K562 (cell line): ENCODE results near the gene FRRS1L. TPM values are rescaled to one million over a fixed set of nuclear protein-coding genes. Genes with fewer than 3 reads are reported as not detected.

ENCODE experiments used
- ATAC-seq: fragments of 200-7000 bp; cut with Tn5 transposase; 3 replicates; pipeline ENCODE4 v1.9.1; 2020; ENCODE audit warnings: moderate library complexity
- BruUV-seq: library from RNA; stranded (reverse); fragments of 400-500 nt; replicated peaks from 2 replicates; lab custom pipeline; 2021; lab: Mats Ljungman, UMichigan
- CTCF ChIA-PET: fragments of 300-600 bp; formaldehyde crosslinking; extraction: SDS; loops from one replicate; lab custom pipeline; 2021; ENCODE audit warnings: low intra/inter-chr PET ratio; lab: Yijun Ruan, JAX
- POLR2A ChIA-PET: fragments of 300-600, 350-650 bp; sonication (Branson Sonifier 250); formaldehyde crosslinking; extraction: SDS; loops from one replicate; lab custom pipeline; 2021; ENCODE audit warnings: antibody characterized with exemption, inconsistent platforms; lab: Yijun Ruan, JAX
- DNase-seq, 4 experiments: peaks; one replicate each; pipeline versions ENCODE4 v3.0.0 to v3.0.0-alpha.2; 2011 to 2018; ENCODE audit warnings: low spot score in 3 of 4, mixed read lengths in 3 of 4; ENCODE audit errors: extremely low read depth in 1 of 4
- FAIRE-seq: peaks from 2 replicates; lab custom pipeline; 2011; peaks lifted over from hg19 to GRCh38; lab: Jason Lieb, UNC
- H2AFZ ChIP-seq: 2 replicates; pipeline ENCODE4 v1.6.0; 2011; ENCODE audit warnings: low read depth, low read length, control low read depth, inconsistent platforms
- H3K27ac ChIP-seq: fragments of 200-600 bp; 3 replicates; pipeline ENCODE4 v1.8.0; 2011; ENCODE audit warnings: low read depth, mild to moderate bottlenecking, control low read depth, inconsistent platforms, low read length, moderate library complexity, mixed read lengths; ENCODE audit errors: extremely low read depth
- H3K27me3 ChIP-seq, 2 experiments: fragments of 300-600 bp in 1 of 2; 2 replicates in 1 of 2; 3 replicates in 1 of 2; pipeline versions ENCODE4 v1.6.0 to v1.8.0; 2011; ENCODE audit warnings: inconsistent platforms in 2 of 2, low read length in 2 of 2, mild to moderate bottlenecking in 1 of 2, mixed read lengths in 1 of 2, moderate library complexity in 1 of 2; ENCODE audit not compliant: control insufficient read depth in 2 of 2, insufficient read depth in 2 of 2
- H3K36me3 ChIP-seq: fragments of 300-600 bp; 3 replicates; pipeline ENCODE4 v1.8.0; 2011; ENCODE audit warnings: mild to moderate bottlenecking, low read length, inconsistent platforms; ENCODE audit not compliant: control insufficient read depth, insufficient read depth
- H3K4me1 ChIP-seq, 2 experiments: fragments of 200-600 bp in 1 of 2; replicated peaks in 1 of 2; 2 replicates in 1 of 2; 3 replicates in 1 of 2; pipeline versions ENCODE4 v1.5.1 to v1.8.0; 2011; ENCODE audit warnings: inconsistent platforms in 2 of 2, low read length in 2 of 2, mild to moderate bottlenecking in 1 of 2, mixed read lengths in 1 of 2, moderate library complexity in 1 of 2; ENCODE audit not compliant: control insufficient read depth in 2 of 2, insufficient read depth in 2 of 2
- H3K4me2 ChIP-seq: 2 replicates; pipeline ENCODE4 v1.6.1; 2011; ENCODE audit warnings: low read length, control low read depth, inconsistent platforms, mixed read lengths; ENCODE audit not compliant: insufficient read depth
- H3K4me3 ChIP-seq: fragments of 200-600 bp; sonication (generic), shearing (Covaris generic); 2 replicates; pipeline ENCODE4 v1.5.1; 2016; ENCODE audit warnings: control low read depth, inconsistent platforms
- H3K79me2 ChIP-seq: fragments of 200-600 bp; 3 replicates; pipeline ENCODE4 v1.8.0; 2011; ENCODE audit warnings: low read length, inconsistent platforms; ENCODE audit not compliant: control insufficient read depth, insufficient read depth
- H3K9ac ChIP-seq, 2 experiments: 2 replicates each; pipeline versions ENCODE4 v1.6.0 to v1.6.1; 2011; ENCODE audit warnings: low read depth in 2 of 2, low read length in 2 of 2, control low read depth in 1 of 2, inconsistent platforms in 1 of 2, mild to moderate bottlenecking in 1 of 2, mixed read lengths in 1 of 2; ENCODE audit not compliant: insufficient read depth in 1 of 2
- H3K9me1 ChIP-seq: one replicate; pipeline ENCODE4 v1.6.0; 2011; ENCODE audit warnings: inconsistent platforms, mild to moderate bottlenecking, low read length, moderate library complexity; ENCODE audit not compliant: control insufficient read depth, insufficient read depth
- H3K9me3 ChIP-seq: replicated peaks from 2 replicates; pipeline ENCODE4 v1.5.1; 2011; ENCODE audit warnings: low read depth, low read length, inconsistent platforms; ENCODE audit not compliant: control insufficient read depth, insufficient read depth
- H4K20me1 ChIP-seq: replicated peaks from 2 replicates; pipeline ENCODE4 v1.6.1; 2011; ENCODE audit warnings: low read length, inconsistent platforms, mixed read lengths; ENCODE audit not compliant: control insufficient read depth, insufficient read depth
- ARID1B ChIP-seq: fragments of 450-650 bp; IDR thresholded peaks from 2 replicates; pipeline ENCODE4 v1.6.1; 2016; ENCODE audit warnings: antibody characterized with exemption, mild to moderate bottlenecking, inconsistent platforms
- GABPA ChIP-seq: fragments of 200-800 bp; sonication (Bioruptor generic); conservative IDR thresholded peaks from 2 replicates; pipeline ENCODE4 v1.6.1; 2016; ENCODE audit warnings: low read depth, missing genetic modification characterization, missing compliant biosample characterization
- JUN ChIP-seq, 2 experiments: sonication (generic) in 1 of 2; formaldehyde crosslinking in 1 of 2; IDR thresholded peaks; 2 replicates each; pipeline versions ENCODE4 v1.6.1 to v1.8.0; 2012 to 2022; ENCODE audit warnings: borderline replicate concordance in 2 of 2, mild to moderate bottlenecking in 2 of 2, improper control_type of control experiment in 1 of 2, low read depth in 1 of 2, low read length in 1 of 2, missing genetic modification reagents in 1 of 2
- NR4A1 ChIP-seq, 2 experiments: fragments of 250-450 bp in 1 of 2; fragments of 450-650 bp in 1 of 2; sonication (Bioruptor Pico) in 1 of 2; IDR thresholded peaks; 2 replicates each; pipeline versions ENCODE4 v1.4.0 to v1.6.1; 2016 to 2020; ENCODE audit warnings: mild to moderate bottlenecking in 2 of 2, missing compliant biosample characterization in 1 of 2, missing genetic modification characterization in 1 of 2, moderate library complexity in 1 of 2
- OTX1 ChIP-seq: fragments of 450-650 bp; formaldehyde crosslinking; IDR thresholded peaks from 2 replicates; pipeline ENCODE4 v1.4.0; 2022; ENCODE audit warnings: mild to moderate bottlenecking
- SMARCA4 ChIP-seq: fragments of 450-650 bp; IDR thresholded peaks from 2 replicates; pipeline ENCODE4 v1.6.1; 2016
- TEAD4 ChIP-seq, 2 experiments: sonication (generic) in 1 of 2; formaldehyde crosslinking in 1 of 2; IDR thresholded peaks; 2 replicates each; pipeline versions ENCODE4 v1.6.1 to v1.8.0; 2012 to 2022; ENCODE audit warnings: borderline replicate concordance in 1 of 2, inconsistent platforms in 1 of 2, low read length in 1 of 2, mild to moderate bottlenecking in 1 of 2, missing genetic modification reagents in 1 of 2
- ZNF124 ChIP-seq: sonication (generic); formaldehyde crosslinking; IDR thresholded peaks from 2 replicates; pipeline ENCODE4 v1.8.1; 2022; ENCODE audit warnings: missing genetic modification reagents
- ZNF384 ChIP-seq: IDR thresholded peaks from 2 replicates; pipeline ENCODE4 v1.6.1; 2012; ENCODE audit warnings: low read depth, low read length, improper control_type of control experiment
- WGBS: fragments of 100-300 bp; shearing (Covaris generic); methylation state at CpG from one replicate; pipeline ENCODE4 v1.1.6; 2016; ENCODE audit warnings: low coverage, mixed read lengths; ENCODE audit not compliant: insufficient coverage; ENCODE audit errors: missing lambda C conversion rate; 5-methylcytosine and 5-hydroxymethylcytosine counted together
- in situ Hi-C: fragments of 300-500 bp; cut with MboI; formaldehyde crosslinking; loops from 4 replicates; pipeline ENCODE4 v1.15.0; 2018; ENCODE audit warnings: inconsistent platforms, mixed read lengths
- intact Hi-C: fragments of 100-400 bp; cut with micrococcal nuclease; formaldehyde crosslinking; loops from 2 replicates; pipeline ENCODE4 v1.14.2; 2022
- polyA plus RNA-seq, 8 experiments: library from polyadenylated mRNA; depleted of rRNA in 4 of 8; stranded (reverse) in 5 of 8; unstranded in 3 of 8; fragments of >200 nt; fragmentation: Nextera tagmentation in 2 of 8; fragmentation: Illumina TruSeq in 1 of 8; extraction: Ambion mirVana in 2 of 8; extraction: Trizol in 1 of 8; gene quantifications; 2 replicates each; pipeline versions ENCODE4 v1.2.1 to v1.2.3, GENCODE V29; 2011 to 2014; ENCODE audit warnings: inconsistent platforms in 1 of 8, missing spikeins in 1 of 8
- total RNA-seq, 7 experiments: library from RNA; depleted of rRNA in 6 of 7; stranded (reverse); fragments of >200 nt in 6 of 7; fragmentation: Illumina TruSeq in 2 of 7; extraction: Trizol in 2 of 7; gene quantifications; 2 replicates each; pipeline versions ENCODE4 v1.2.1 to v1.2.3, GENCODE V29; 2011 to 2021; ENCODE audit warnings: low replicate concordance in 1 of 7
- TF ChIP-seq, protein P1 (sequence below): fragments of 450-650 bp; formaldehyde crosslinking; IDR thresholded peaks from 2 replicates; pipeline ENCODE4 v1.4.0; 2022; ENCODE audit warnings: mild to moderate bottlenecking, moderate library complexity
- TF ChIP-seq, protein P2 (sequence below): sonication (generic); formaldehyde crosslinking; IDR thresholded peaks from 2 replicates; pipeline ENCODE4 v1.8.0; 2022; ENCODE audit warnings: mild to moderate bottlenecking, missing genetic modification reagents
- TF ChIP-seq, protein P3 (sequence below): sonication (generic); formaldehyde crosslinking; IDR thresholded peaks from 2 replicates; pipeline ENCODE4 v1.8.1; 2023; ENCODE audit warnings: mild to moderate bottlenecking, missing genetic modification reagents
- TF ChIP-seq, protein P4 (sequence below): fragments of 250-450 bp; sonication (Bioruptor Pico); IDR thresholded peaks from 2 replicates; pipeline ENCODE4 v1.5.0; 2021; ENCODE audit warnings: mild to moderate bottlenecking, moderate library complexity

The FRRS1L gene
- total and polyA plus RNA-seq, 9 of the 15 experiments (the other 6 are each of a cell fraction or from before 2014, with no cell fraction given), result under 0.01 to 0.04 (median 0.03) TPM; not detected in 5

DNA sequence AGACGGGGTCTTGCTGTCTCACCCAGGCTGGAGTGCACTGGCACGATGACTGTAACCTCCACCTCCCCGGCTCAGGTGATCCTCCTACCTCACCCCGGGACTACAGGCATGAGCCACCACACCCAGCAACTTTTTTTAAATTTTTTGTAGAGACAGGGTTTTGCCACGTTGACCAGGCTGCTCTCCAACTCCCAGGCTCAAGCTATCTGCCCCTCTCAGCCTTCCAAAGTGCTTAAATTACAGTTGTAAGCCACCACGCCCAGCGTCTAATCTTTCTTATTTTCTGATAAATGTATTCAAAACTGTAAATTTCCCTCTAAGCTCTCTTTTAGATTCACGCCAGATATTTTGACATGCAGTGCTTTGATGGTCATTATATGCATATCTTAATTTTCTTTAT is 10.3 kb downstream of the FRRS1L start (continued):
- TF ChIP-seq JUN (IDR thresholded peaks at IDR 0.05; ENCODE audit: borderline replicate concordance, low read depth, low read length), result no peak
- TF ChIP-seq JUN (CRISPR knock-in tag; IDR thresholded peaks at IDR 0.05; ENCODE audit: borderline replicate concordance), result no peak
- 0 out of 2 replicates have a peak, but pooled peaks have one; percentile 32 for TF ChIP-seq SMARCA4
- 0 out of 2 replicates have a peak, but pooled peaks have one; percentile 20 for TF ChIP-seq TEAD4 (IDR thresholded peaks at IDR 0.05; ENCODE audit: low read length)
- no peak for TF ChIP-seq TEAD4 (CRISPR knock-in tag; IDR thresholded peaks at IDR 0.05; ENCODE audit: borderline replicate concordance)
- TF ChIP-seq ZNF384, result peak; percentile 36; the same call in 1 of the 2 replicates
- TF ChIP-seq ARID1B, result peak; percentile 84

DNA sequence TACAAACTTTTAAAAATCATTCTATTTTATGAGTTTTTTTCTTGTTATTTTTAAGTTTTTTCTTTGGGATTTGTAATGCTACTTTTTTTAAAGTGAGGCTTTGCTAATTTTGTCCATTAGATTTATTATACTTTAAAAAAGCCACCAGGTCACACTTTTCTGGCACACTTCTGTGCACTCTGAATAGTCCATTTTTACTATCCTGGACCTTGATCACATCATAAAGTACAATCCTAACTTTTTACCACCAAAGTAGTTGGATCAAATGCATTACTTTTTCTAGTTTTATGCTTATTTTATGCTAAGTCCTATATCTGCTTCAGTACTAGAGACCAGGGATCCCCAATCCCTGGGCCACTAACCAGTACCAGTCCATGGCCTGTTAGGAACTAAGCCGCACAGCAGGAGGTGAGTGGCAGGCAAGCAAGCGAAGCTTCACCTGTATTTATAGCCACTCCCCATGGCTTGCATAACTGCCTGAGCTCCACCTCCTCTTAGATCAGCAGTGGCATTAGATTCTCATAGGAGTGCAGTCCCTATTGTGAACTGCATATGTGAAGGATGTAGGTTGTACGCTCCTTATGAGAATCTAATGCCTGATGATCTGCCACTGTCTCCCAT is 16.0 kb downstream of the FRRS1L start:
- Histone ChIP-seq H3K9ac (no peak overlapping the region), H4K20me1 (no peaks in the 10 kb centered on the region), H3K27me3 (no peaks in the 10 kb centered on the region), H2AFZ (no peak overlapping the region), H3K4me1 (peaks cover 4 to 7% of the 10 kb centered on the region in 2 experiments; a peak in 4 of 5 replicates), H3K4me2 (no peak overlapping the region), H3K9me1 (no peaks in the 10 kb centered on the region), H3K27ac (no peak overlapping the region), H3K36me3 (no peaks in the 10 kb centered on the region; the same call in 2 of the 3 replicates), H3K79me2 (no peaks in the 10 kb centered on the region), H3K4me3 (no peak overlapping the region), H3K9me3 (peaks cover 6% of the 10 kb centered on the region)
- no peak for FAIRE-seq
- ChIA-PET CTCF (no interaction called here), POLR2A (no interaction called here)
- 82% methylated on average over 3 of the region's 3 CpGs for WGBS
- no peak for ATAC-seq
- no TSS peak for BruUV-seq
- intact Hi-C loops (no loop called here), in situ Hi-C loops (no loop called here)
- DNase-seq, result no peak
- TF ChIP-seq NR4A1 (CRISPR knock-in tag; IDR thresholded peaks at IDR 0.05) (no peak), NR4A1 (tag; IDR thresholded peaks at IDR 0.05) (no peak), GABPA (tag) (no peak), ZNF124 (CRISPR knock-in tag) (no peak), OTX1 (CRISPR knock-in tag) (no peak)
- TF ChIP-seq, protein P1, sequence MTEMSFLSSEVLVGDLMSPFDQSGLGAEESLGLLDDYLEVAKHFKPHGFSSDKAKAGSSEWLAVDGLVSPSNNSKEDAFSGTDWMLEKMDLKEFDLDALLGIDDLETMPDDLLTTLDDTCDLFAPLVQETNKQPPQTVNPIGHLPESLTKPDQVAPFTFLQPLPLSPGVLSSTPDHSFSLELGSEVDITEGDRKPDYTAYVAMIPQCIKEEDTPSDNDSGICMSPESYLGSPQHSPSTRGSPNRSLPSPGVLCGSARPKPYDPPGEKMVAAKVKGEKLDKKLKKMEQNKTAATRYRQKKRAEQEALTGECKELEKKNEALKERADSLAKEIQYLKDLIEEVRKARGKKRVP, result no peak
- TF ChIP-seq, protein P2, sequence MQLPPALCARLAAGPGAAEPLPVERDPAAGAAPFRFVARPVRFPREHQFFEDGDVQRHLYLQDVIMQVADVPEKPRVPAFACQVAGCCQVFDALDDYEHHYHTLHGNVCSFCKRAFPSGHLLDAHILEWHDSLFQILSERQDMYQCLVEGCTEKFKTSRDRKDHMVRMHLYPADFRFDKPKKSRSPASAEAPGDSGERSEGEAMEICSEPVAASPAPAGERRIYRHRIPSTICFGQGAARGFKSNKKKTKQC (CRISPR knock-in tag), result no peak
- TF ChIP-seq, protein P3, sequence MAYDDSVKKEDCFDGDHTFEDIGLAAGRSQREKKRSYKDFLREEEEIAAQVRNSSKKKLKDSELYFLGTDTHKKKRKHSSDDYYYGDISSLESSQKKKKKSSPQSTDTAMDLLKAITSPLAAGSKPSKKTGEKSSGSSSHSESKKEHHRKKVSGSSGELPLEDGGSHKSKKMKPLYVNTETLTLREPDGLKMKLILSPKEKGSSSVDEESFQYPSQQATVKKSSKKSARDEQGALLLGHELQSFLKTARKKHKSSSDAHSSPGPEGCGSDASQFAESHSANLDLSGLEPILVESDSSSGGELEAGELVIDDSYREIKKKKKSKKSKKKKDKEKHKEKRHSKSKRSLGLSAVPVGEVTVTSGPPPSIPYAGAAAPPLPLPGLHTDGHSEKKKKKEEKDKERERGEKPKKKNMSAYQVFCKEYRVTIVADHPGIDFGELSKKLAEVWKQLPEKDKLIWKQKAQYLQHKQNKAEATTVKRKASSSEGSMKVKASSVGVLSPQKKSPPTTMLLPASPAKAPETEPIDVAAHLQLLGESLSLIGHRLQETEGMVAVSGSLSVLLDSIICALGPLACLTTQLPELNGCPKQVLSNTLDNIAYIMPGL (CRISPR knock-in tag), result no peak
- TF ChIP-seq, protein P4, sequence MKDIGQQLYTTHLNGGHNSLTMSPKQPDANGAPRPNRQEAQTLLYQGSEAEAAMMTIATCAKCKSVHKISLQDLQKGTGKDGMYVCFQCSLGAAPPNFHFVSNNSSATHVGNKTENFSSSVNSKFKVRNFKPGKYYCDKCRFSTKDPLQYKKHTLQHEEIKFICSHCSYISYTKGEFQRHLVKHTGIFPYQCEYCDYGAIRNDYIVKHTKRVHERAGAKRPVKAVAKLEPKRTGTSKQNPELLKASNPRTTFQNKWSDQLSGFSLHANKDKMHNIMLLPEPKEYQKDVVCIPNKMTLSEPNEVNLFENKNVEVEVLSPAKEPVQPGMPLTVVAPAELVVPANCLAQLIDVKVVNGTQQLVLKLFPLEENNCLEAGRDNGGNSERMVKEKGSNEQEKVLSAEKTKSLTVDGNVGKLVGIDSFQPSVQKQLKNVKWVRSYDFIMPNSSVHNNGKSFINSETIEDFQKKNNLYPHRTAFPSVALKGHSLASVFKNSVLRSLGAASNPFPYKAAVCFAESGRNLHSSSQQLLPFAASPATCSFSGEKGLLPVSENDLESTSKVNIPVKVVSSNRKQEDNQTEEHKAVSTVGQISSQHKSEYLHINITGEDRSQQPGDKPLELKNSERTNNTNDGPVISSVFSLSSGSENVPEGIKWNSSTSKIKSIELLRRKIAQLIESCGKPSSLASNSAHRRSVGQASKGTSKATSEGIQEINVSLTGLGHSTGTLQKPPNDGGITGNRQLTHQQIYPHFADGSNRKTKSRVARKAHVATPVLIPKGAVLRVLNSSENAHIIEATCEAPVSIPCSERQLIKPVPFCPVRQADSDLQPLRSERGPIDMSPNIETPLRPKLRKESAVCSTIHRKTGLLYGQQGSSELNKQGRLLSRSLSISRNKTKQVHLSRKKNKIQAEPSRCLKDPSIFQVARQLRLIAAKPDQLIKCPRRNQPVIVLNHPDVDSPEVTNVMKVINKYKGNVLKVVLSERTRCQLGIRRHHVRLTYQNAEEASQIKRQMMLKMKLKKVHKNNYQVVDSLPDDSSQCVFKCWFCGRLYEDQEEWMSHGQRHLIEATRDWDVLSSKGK (CRISPR knock-in tag), result no peak
